ENCODE data around the gene NEDD4L.

Gene NEDD4L

GRCh38 chr18:58361212-58361611, 317.2 kb downstream of the NEDD4L start:
- TF ChIP-seq ZNF8 (CRISPR knock-in tag; IDR thresholded peaks at IDR 0.05) (no peak), CSRNP3 (CRISPR knock-in tag; IDR thresholded peaks at IDR 0.05) (no peak), PATZ1 (CRISPR knock-in tag; IDR thresholded peaks at IDR 0.05; ENCODE audit: borderline replicate concordance) (no peak), ZNF565 (CRISPR knock-in tag; conservative IDR thresholded peaks at IDR 0.05; ENCODE audit: low read depth) (no peak), BACH2 (CRISPR knock-in tag; IDR thresholded peaks at IDR 0.05; ENCODE audit: borderline replicate concordance) (no peak), TSHZ2 (CRISPR knock-in tag; IDR thresholded peaks at IDR 0.05) (no peak), ISL1 (CRISPR knock-in tag; IDR thresholded peaks at IDR 0.05) (no peak), ZNF70 (CRISPR knock-in tag; IDR thresholded peaks at IDR 0.05) (no peak), ARNTL (CRISPR knock-in tag; IDR thresholded peaks at IDR 0.05; ENCODE audit: borderline replicate concordance, low read depth) (no peak), TOX (CRISPR knock-in tag; IDR thresholded peaks at IDR 0.05; ENCODE audit: borderline replicate concordance) (no peak), CSDC2 (CRISPR knock-in tag; IDR thresholded peaks at IDR 0.05) (no peak)
- no peak for ATAC-seq

DNA sequence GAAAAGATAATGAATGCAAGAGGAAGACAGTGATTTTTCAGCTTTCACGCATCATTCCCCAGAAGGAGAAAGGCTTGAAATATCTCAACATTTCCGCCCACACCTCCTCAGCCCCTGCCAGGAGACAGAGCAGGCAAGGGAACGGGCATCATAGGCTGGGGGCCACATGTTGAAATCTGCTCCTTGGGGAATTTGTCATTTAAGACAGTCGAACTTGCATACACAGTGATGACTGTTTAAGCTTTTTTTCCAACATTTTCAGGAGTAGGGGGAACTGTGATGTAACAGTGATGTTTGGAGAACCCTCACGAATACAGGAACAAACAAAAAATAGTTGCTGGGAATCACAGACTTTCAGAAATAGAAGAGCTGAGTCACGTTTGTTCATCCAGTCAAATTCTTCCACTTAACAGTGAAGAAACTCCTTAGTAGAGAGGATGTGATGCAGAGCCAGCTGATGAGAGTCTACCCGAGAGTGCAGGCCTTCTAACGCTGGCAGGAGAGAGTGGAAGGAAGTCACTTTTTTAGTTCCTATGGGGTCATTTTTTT, 318.1 kb downstream of the NEDD4L start:
- TF ChIP-seq ZNF70 (CRISPR knock-in tag; IDR thresholded peaks at IDR 0.05) = no peak
- TF ChIP-seq PATZ1 (CRISPR knock-in tag; IDR thresholded peaks at IDR 0.05; ENCODE audit: borderline replicate concordance) = no peak
- TF ChIP-seq GLIS3 (CRISPR knock-in tag; IDR thresholded peaks at IDR 0.05) = no peak
- no peak for TF ChIP-seq ZC3H10 (CRISPR knock-in tag; IDR thresholded peaks at IDR 0.05)
- TF ChIP-seq ESRRG (CRISPR knock-in tag; IDR thresholded peaks at IDR 0.05) = no peak
- TF ChIP-seq ZNF565 (CRISPR knock-in tag; conservative IDR thresholded peaks at IDR 0.05; ENCODE audit: low read depth) = no peak
- TF ChIP-seq TCF4 (CRISPR knock-in tag; IDR thresholded peaks at IDR 0.05; ENCODE audit: borderline replicate concordance) = no peak
- TF ChIP-seq ZFP3 (CRISPR knock-in tag; IDR thresholded peaks at IDR 0.05) = no peak
- no peak for TF ChIP-seq TSHZ2 (CRISPR knock-in tag; IDR thresholded peaks at IDR 0.05)
- TF ChIP-seq CSRNP3 (CRISPR knock-in tag; IDR thresholded peaks at IDR 0.05) = no peak
- no peak for TF ChIP-seq OSR1 (CRISPR knock-in tag; IDR thresholded peaks at IDR 0.05)
- no peak for TF ChIP-seq BACH2 (CRISPR knock-in tag; IDR thresholded peaks at IDR 0.05; ENCODE audit: borderline replicate concordance)
- TF ChIP-seq, protein P1, sequence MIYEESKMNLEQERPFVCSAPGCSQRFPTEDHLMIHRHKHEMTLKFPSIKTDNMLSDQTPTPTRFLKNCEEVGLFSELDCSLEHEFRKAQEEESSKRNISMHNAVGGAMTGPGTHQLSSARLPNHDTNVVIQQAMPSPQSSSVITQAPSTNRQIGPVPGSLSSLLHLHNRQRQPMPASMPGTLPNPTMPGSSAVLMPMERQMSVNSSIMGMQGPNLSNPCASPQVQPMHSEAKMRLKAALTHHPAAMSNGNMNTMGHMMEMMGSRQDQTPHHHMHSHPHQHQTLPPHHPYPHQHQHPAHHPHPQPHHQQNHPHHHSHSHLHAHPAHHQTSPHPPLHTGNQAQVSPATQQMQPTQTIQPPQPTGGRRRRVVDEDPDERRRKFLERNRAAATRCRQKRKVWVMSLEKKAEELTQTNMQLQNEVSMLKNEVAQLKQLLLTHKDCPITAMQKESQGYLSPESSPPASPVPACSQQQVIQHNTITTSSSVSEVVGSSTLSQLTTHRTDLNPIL (CRISPR knock-in tag; IDR thresholded peaks at IDR 0.05; ENCODE audit: low read depth) = no peak
- no peak for TF ChIP-seq SNAI2 (CRISPR knock-in tag; IDR thresholded peaks at IDR 0.05)
- no peak for TF ChIP-seq ARNTL (CRISPR knock-in tag; IDR thresholded peaks at IDR 0.05; ENCODE audit: borderline replicate concordance, low read depth)
- TF ChIP-seq TOX (CRISPR knock-in tag; IDR thresholded peaks at IDR 0.05; ENCODE audit: borderline replicate concordance) = no peak
- TF ChIP-seq ZFP30 (CRISPR knock-in tag; IDR thresholded peaks at IDR 0.05) = no peak
- no peak for TF ChIP-seq PPARA (CRISPR knock-in tag; IDR thresholded peaks at IDR 0.05; ENCODE audit: borderline replicate concordance)
- no peak for TF ChIP-seq ISL1 (CRISPR knock-in tag; IDR thresholded peaks at IDR 0.05)
- no peak for TF ChIP-seq CSDC2 (CRISPR knock-in tag; IDR thresholded peaks at IDR 0.05)
- ATAC-seq = peak; percentile 96
